GM18505 (cell line): Measurements from ENCODE around the gene EEF1B2.
"Not testable (repeated sequence)": the region's sequence is repeated elsewhere in the genome, so short reads cannot be mapped to it uniquely, and the experiment has no call there.

Source experiments
- ATAC-seq: cut with Tn5 transposase; IDR thresholded peaks from one replicate; pipeline ENCODE4 v1.9.1; 2021; ENCODE audit not compliant: unreplicated experiment
- POLR2A ChIP-seq: IDR thresholded peaks from 4 replicates; pipeline ENCODE4 v1.6.1; 2011; ENCODE audit warnings: borderline replicate concordance; ENCODE audit not compliant: insufficient read depth, insufficient read length; ENCODE audit errors: extremely low read depth

The EEF1B2 gene

DNA sequence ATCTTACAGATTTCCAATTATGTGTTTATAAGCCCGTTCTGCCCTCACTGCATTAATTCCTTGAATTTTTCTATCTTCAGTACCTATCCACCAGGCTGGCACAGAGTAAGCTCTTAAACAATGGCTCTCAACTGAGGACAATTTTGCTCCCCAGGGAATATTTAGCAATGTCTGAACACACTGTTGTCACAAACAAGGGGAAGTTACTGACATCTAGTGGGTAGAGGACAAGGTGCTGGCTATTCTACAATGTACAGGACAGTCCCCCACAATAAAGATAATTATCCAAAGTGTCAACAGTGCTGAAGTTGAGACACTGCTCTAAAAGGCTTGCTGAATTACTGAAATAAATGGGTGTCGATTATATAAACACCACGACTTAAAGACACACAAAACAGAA, 5.5 kb upstream of the EEF1B2 start:
- no peak for TF ChIP-seq POLR2A
- peak; percentile 48 for ATAC-seq

DNA sequence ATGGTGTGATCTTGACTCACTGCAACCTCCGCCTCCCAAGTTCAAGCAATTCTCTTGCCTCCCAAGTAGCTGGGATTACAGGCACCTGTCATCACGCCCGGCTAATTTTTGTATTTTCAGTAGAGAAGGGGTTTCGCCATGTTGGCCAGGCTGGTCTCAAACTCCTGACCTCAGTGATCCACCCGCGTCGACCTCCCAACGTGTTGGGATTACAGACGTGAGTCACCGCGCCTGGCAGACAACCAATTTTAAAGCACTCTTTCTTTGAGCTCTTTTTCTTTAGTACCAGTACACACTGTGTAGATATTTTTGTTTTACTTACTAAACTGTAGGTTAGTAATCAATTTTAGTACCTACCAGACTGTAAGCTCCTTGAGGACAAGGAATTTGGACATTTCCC, 2.7 kb upstream of the EEF1B2 start:
- ATAC-seq, result not testable (repeated sequence)

DNA sequence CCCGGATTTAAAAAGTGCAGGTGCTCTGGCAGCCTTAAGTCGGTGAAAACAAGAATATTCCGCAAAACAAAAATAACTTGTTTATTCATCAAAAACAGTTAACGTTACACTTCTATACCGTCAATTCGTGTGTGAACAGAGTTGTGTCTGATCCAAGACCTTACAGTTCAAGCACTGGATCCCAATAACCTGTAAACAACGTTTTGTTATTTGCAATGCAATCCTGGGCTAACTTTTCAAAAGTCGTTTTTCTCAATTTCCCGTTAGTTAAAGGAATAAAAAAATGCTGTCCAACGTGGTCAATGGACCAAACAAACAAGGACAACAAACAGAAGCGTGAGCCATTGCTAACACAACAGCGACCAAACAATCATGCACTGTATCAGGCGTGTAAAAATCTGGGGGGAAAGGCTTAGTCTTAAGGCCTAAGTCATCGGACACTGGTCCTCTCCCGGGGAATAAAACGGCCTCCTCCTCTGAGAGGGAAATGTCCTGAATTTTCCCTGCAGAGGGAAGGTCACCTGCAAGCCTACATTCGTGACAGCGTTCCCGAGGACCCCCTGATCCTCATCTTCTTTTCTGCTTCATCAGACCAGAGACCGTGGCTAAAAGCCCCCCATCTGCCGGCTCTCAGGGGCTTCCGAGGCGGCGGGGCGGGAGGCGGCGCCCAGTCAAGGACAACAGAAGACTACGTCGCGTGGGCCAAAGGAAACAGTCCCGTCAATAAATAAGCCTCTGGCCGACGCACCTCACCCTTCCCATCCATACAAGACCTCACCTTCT, 941 bp upstream of the EEF1B2 start:
- ATAC-seq, result peak; percentile 13

DNA sequence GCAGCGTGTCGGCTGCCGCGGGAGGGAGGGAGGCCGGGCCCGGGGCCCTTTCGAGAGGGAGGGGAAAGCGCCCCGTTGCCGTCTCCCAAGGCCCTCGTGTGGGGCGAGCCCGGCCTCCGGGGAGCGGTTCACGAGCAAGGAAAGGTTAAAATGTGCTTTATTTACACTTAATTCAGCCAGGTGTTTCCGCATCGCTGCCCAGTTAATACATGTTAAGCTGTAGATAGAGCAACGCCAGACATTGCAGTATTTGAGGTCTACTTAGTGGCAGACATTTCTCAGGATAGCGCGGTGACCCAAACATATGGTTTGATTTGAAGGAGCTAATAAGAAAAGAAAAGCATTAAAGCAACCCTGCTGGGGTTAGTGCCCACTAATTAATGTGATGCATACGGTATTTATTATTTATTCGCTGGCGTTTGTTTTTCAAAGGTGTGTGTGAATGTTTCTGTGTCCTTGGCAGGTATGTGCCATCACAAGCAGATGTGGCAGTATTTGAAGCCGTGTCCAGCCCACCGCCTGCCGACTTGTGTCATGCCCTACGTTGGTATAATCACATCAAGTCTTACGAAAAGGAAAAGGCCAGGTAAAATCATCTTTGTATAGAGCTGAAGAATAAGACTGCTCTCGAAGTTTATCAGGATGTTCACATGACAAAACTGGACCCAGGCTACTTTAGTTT, 571 bp downstream of the EEF1B2 start:
- peak; percentile 55 for ATAC-seq
- no peak for TF ChIP-seq POLR2A

More for the DNA sequence above, 941 bp upstream of the EEF1B2 start:
- TF ChIP-seq POLR2A, result no peak

DNA sequence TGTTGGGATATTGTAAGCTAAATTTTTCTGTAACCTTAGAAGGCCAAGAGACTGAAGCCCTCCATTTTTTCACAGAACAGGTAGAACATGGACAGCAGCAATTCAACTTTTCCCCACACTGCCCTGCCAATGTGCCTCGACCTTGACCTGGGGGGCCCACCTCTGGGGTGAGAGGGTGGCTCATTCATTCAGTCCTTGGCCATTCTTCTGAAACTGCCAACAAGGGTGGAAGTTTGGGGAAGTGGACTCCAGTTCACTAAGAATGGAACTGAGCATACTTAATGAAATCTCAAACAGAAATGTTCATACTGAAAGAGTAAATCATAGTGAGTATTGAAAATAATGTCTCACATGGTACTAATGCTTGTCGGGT, 1.1 kb downstream of the EEF1B2 start:
- no peak for ATAC-seq
- TF ChIP-seq POLR2A, result no peak

DNA sequence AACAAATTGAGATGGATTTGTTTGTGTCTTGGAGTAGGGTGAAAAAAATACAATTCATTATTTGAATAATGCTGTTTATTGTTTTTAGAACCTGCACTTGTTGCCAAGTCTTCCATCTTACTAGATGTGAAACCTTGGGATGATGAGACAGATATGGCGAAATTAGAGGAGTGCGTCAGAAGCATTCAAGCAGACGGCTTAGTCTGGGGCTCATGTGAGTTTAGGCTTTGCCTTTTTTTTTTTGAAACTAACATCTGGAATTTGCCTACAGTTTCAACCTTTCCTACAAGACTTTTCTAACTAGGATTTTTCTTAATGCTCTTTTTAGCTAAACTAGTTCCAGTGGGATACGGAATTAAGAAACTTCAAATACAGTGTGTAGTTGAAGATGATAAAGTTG, 2.7 kb downstream of the EEF1B2 start:
- ATAC-seq, result not testable (repeated sequence)

DNA sequence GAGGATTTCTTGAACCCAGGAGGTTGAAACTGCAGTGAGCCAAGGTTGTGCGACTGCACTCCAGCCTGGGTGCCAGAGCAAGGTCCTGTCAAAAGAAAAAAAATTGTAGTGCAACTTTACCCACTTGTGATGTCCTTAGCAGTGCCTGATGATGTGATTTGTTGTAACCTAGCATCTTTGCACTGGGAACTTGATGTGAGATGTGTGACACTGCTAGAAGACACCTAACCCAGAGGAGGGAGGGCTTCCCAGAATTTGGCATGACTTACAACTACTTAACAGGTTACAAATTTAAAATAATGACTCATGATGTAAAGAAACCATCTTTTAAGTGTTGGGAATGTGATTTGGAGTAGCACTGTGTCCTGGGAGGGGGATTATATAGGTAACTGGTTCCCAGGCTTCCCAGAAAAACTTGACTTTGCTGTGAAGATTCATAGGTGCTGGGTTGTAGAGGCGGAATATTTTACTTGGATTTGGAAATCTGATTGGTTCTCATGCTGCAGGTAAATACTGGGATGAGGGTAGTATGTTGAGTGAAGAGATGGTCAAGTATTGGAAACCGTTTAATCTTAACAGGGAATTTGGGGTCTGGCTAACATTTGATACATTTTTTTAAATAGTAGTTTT, 3.7 kb downstream of the EEF1B2 start:
- no peak for ATAC-seq
- TF ChIP-seq POLR2A, result no peak

DNA sequence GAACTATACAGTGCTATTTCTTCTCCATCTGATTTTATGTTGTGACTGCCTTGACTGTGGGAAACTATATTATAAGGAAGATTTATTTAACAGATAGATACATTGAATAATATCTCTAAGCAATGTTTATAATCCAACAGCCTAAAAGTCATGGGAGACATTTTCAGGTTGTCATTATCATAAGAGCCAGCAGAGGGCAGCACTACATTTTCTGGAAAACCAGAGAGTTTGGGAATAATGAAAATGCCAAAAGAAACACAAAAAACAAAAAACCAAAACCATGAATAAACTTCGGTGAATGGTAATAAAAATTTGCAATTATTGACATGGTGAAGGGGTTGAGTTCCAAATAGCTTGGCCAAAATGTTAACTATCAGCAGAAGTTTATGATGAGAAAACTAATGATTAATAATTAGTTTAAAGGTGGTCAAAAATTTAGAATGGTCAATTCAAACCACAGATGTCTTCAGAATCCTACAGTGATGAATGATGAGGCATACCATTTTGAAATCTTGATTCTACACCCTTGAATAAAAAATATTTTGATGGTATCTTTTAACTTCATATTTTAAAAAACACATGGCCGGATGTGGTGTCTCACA, 4.7 kb downstream of the EEF1B2 start:
- no peak for TF ChIP-seq POLR2A
- ATAC-seq, result no peak

DNA sequence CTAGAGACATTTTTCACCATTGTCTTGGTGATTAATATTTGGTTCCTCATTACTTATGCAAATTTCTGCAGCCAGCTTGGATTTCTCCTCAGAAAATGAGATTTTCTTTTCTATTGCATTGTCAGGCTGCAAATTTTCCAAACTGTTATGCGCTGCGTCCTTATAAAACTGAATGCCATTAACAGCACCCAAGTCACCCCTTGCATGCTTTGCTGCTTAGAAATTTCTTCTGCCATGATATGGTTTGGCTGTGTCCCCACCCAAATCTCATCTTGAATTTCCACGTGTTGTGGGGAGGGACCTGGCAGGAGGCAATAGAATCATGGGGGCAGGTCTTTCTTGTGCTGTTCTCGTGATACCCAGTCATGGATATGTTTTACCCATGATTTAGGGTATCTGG, 8.5 kb downstream of the EEF1B2 start:
- ATAC-seq, result not testable (repeated sequence)

DNA sequence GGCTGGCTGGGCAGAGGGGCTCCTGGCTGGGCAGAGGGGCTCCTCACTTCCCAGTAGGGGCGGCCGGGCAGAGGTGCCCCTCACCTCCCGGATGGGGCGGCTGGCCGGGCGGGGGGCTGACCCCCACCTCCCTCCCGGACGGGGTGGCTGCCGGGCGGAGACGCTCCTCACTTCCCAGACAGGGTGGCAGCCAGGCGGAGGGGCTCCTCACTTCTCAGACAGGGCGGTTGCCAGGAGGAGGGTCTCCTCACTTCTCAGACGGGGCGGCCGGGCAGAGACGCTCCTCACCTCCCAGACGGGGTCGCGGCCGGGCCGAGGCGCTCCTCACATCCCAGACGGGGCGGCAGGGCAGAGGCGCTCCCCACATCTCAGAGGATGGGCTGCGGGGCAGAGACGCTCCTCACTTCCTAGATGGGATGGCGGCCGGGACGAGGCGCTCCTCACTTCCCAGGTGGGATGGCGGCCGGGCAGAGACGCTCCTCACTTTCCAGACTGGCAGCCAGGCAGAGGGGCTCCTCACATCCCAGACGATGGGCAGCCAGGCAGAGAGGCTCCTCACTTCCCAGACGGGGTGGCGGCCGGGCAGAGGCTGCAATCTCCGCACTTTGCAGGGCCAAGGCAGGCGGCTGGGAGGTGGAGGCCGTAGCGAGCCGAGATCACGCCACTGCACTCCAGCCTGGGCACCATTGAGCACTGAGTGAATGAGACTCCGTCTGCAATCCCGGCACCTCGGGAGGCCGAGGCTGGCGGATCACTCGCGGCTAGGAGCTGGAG, 12.1 kb downstream of the EEF1B2 start:
- not testable (repeated sequence) for ATAC-seq

DNA sequence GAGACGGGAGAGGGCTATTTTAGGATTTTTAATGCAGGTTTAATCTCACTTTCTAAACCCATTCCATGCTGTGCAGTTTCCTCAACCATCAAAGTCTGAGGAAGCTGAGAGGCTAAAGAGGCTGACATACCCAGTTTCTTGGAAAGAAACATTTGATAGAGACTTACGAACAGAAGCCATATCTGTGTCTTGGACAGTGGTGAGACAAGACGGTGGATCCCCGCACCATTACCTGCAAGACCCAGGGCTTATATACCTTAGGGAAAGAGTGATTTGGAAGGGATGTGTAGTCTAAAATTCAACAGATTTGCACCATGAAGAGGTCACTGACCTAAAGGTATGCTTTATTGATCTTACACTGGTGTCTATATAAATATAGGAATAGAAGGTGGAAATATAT, 13.5 kb downstream of the EEF1B2 start:
- TF ChIP-seq POLR2A, result no peak
- no peak for ATAC-seq

DNA sequence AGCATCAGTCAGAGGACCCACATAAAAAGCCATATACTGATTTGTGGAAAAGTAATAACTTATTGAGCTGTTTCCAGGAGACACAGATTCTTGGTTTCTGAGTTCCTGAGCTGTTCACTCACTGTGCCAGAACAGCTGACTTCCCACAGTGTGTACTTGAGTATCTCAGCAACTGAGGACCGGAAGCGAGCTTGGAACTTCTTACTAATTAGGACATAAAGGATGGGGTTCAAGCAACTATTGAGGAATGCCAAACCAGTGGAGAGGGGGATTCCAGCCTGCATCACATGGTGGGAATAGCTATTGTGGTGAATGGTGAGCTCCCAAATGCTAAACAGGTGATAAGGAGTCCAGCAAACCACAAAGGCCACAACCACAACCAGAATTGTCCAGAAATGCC, 16.4 kb downstream of the EEF1B2 start:
- no peak for TF ChIP-seq POLR2A

DNA sequence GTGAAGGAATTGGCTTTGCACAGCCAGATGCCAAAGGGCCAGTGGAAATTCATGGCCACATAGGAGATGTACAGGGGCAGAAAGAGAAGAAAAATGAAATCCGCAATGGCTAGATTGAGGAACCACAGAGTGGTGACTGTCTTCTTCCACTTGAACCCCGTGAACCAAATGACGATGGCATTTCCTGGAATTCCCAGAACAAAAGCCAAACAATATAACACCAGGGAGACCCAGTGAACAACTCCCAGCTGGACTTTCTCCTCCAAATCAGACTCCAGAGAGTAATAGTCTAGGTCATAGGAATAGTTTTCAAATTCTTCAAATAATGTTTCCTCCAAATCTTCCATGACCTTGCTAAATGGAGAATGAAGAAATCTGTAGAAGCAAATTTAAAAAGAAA, 17.2 kb downstream of the EEF1B2 start:
- TF ChIP-seq POLR2A, result no peak
- ATAC-seq, result no peak

More for the DNA sequence above, 16.4 kb downstream of the EEF1B2 start:
- no peak for ATAC-seq

DNA sequence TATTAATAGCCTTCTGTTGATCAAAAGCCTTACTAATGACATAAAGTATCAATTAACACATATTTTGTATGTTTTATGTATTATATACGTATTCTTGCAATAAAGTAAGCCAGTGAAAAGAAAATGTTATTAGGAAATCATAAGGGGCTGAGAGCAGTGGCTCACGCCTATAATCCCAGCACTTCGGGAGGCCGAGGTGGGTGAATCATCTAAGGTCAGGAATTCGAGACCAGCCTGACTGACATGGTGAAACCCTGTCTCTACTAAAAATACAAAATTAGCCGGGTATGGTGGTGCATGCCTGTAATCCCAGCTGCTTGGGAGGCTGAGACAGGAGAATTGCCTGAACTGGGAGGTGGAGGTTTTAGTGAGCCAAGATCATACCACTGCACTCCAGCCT, 21.8 kb downstream of the EEF1B2 start:
- ATAC-seq, result not testable (repeated sequence)

DNA sequence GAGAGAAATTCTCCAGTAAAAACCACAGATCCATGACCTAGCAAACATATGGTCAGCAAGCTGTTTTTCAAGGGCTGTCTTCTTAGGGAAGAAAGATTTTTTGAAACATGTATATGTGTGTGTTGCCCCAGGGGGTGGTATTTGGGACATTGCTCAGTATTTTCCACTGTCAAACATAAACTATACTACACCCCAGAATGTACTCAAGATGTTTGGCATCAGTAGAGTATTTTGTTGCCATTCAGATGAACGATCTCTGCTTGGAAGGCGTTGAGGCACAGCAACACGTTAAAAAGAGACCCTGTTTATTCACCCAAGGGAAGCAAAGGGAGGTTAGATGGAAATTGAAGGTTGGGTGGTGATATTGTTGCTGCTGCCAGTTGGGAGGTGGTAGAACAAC, 30.0 kb downstream of the EEF1B2 start:
- TF ChIP-seq POLR2A, result no peak
- no peak for ATAC-seq
